Measurements from ENCODE around the gene ARSI. TPM values are rescaled to one million over a fixed set of nuclear protein-coding genes. Genes with fewer than 3 reads are reported as not detected.

Gene ARSI
- total RNA-seq, 2 experiments from 2014 or later: not detected

DNA sequence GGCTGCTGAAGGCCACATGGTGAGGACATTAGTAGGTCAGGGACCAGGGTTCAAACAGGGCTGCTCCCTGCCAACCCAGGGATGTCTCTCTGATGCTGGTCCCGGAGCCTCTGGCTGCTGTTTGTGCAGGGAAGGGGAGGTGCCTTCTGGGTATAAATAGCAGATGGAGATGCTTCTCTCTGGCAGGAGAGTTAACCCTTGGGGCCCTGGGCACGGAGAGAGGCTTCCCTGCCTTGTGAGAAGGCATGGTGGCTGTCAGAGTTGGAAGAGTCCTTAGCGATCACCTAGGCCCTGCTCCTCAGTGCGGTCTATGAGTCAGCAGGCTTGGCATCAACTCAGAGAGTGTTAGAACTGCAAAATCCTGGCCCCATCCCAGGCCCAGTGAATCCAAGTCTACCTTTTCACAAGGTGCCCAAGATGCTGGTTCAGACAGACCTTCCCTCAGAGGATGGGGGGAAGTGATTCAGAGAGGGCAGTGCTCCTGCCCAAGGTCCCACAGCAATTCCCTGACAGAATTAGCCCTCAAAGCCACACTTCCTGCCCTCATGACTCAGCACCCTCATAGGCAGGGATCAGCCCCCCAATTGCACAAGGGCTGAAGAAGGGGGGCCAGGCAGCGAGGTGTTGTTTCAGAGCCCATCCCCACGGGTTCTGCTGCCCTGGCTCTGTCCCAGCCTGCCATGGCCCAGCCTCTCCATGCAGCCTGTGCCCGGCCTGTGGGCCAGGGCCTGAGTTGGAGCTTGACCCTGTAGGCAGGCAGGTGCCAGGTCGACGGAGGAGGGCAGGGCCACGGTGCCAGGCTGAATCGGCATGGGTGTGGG is 38.7 kb downstream of the ARSI start:
- no peaks in the 10 kb centered on the region for H3K4me1 ChIP-seq (ENCODE audit: insufficient read depth, low read length, poor library complexity, severe bottlenecking)
- TF ChIP-seq, protein P1, sequence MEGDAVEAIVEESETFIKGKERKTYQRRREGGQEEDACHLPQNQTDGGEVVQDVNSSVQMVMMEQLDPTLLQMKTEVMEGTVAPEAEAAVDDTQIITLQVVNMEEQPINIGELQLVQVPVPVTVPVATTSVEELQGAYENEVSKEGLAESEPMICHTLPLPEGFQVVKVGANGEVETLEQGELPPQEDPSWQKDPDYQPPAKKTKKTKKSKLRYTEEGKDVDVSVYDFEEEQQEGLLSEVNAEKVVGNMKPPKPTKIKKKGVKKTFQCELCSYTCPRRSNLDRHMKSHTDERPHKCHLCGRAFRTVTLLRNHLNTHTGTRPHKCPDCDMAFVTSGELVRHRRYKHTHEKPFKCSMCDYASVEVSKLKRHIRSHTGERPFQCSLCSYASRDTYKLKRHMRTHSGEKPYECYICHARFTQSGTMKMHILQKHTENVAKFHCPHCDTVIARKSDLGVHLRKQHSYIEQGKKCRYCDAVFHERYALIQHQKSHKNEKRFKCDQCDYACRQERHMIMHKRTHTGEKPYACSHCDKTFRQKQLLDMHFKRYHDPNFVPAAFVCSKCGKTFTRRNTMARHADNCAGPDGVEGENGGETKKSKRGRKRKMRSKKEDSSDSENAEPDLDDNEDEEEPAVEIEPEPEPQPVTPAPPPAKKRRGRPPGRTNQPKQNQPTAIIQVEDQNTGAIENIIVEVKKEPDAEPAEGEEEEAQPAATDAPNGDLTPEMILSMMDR (conservative IDR thresholded peaks at IDR 0.05; ENCODE audit: low read length): no peak
- TF ChIP-seq EZH2phosphoT487 (IDR thresholded peaks at IDR 0.05; ENCODE audit: borderline replicate concordance, low read depth, low read length): no peak
- H3K9me2 ChIP-seq (ENCODE audit: insufficient read depth, low read length): no peaks in the 10 kb centered on the region
- DNase-seq (ENCODE audit: low spot score): no peak
- no TSS peak for BruUV-seq (replicated peaks)
- POLR2A ChIA-PET: no interaction called here
- intact Hi-C loops (cut with micrococcal nuclease; ENCODE audit: unreplicated experiment): no loop called here
- H3K9me3 ChIP-seq (ENCODE audit: low read length): no peaks in the 10 kb centered on the region
- H3K79me2 ChIP-seq (ENCODE audit: insufficient read depth, low read depth, low read length): no peaks in the 10 kb centered on the region
- no peaks in the 10 kb centered on the region for H4K20me1 ChIP-seq (ENCODE audit: insufficient read depth, low read length)
- no peak overlapping the region for H2AFZ ChIP-seq (ENCODE audit: low read length)
- H3K4me2 ChIP-seq (ENCODE audit: low read length): no peak overlapping the region
- H3K27ac ChIP-seq (ENCODE audit: low read depth, low read length, poor library complexity, severe bottlenecking): no peak overlapping the region
- H3K4me3 ChIP-seq (ENCODE audit: low read depth, low read length, poor library complexity, severe bottlenecking): no peak overlapping the region
- CTCF ChIA-PET (ENCODE audit: unreplicated experiment): no interaction called here
- H3K36me3 ChIP-seq (ENCODE audit: insufficient read depth, low read length): no peaks in the 10 kb centered on the region

DNA sequence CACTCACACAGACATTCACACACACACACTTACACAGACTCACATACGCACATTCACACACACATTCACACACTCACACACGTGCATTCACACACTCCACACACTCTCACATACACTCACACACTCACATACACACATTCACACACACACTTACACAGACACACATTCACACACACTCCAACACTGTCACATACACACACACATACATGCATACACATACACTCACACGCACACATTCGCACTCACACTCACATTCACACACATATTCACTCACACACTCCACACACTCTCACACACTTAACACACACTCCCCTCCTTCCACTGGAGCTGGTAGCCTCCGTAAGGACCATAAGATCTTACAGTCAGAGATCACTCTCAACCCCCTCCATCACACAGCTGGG is 39.3 kb downstream of the ARSI start:
- CTCF ChIA-PET (ENCODE audit: unreplicated experiment): interaction anchor here (0.5 to 1.0 kb wide), 2 partner anchors 17 to 59 kb away, joined by 3 to 4 read pairs; no protein-coding TSS in a partner anchor
- POLR2A ChIA-PET: interaction anchor here (1.3 kb wide), 1 partner anchor 21 kb away, joined by 3 read pairs; no protein-coding TSS in a partner anchor
- Histone ChIP-seq H3K27ac (ENCODE audit: low read depth, low read length, poor library complexity, severe bottlenecking) (no peak overlapping the region), H2AFZ (ENCODE audit: low read length) (no peak overlapping the region), H3K9me3 (ENCODE audit: low read length) (no peaks in the 10 kb centered on the region), H3K4me3 (ENCODE audit: low read depth, low read length, poor library complexity, severe bottlenecking) (no peak overlapping the region), H3K4me2 (ENCODE audit: low read length) (no peak overlapping the region), H3K36me3 (ENCODE audit: insufficient read depth, low read length) (no peaks in the 10 kb centered on the region), H3K79me2 (ENCODE audit: insufficient read depth, low read depth, low read length) (no peaks in the 10 kb centered on the region), H3K9me2 (ENCODE audit: insufficient read depth, low read length) (no peaks in the 10 kb centered on the region), H4K20me1 (ENCODE audit: insufficient read depth, low read length) (no peaks in the 10 kb centered on the region), H3K4me1 (ENCODE audit: insufficient read depth, low read length, poor library complexity, severe bottlenecking) (no peaks in the 10 kb centered on the region)
- intact Hi-C loops (cut with micrococcal nuclease; ENCODE audit: unreplicated experiment): no loop called here
- no TSS peak for BruUV-seq (replicated peaks)
- no peak for DNase-seq (ENCODE audit: low spot score)
- TF ChIP-seq, protein P1 (conservative IDR thresholded peaks at IDR 0.05; ENCODE audit: low read length): no peak
- TF ChIP-seq EZH2phosphoT487 (IDR thresholded peaks at IDR 0.05; ENCODE audit: borderline replicate concordance, low read depth, low read length): no peak

DNA sequence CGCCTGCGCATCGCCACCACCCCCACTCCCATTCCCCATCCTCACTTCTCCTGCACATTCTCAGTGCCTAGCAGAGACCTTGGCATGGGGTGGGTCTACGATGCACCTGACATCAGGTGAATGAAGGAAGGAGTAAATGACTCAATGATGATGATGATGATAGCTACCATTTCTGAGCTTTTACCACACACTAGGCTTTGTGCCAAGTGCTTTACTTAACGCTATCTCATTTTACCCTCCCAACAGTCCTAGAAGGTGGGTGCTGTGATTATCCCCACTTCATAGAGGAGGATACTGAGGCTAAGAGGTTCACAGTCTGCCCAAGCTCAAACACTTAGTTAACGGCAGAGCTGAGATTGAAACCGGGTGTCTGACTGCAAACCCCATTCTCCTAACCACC is 40.2 kb downstream of the ARSI start:
- H3K27ac ChIP-seq (ENCODE audit: low read depth, low read length, poor library complexity, severe bottlenecking): no peak overlapping the region
- BruUV-seq (replicated peaks): no TSS peak
- H3K9me3 ChIP-seq (ENCODE audit: low read length): no peaks in the 10 kb centered on the region
- no peak overlapping the region for H3K4me3 ChIP-seq (ENCODE audit: low read depth, low read length, poor library complexity, severe bottlenecking)
- no peaks in the 10 kb centered on the region for H3K36me3 ChIP-seq (ENCODE audit: insufficient read depth, low read length)
- H3K9me2 ChIP-seq (ENCODE audit: insufficient read depth, low read length): no peaks in the 10 kb centered on the region
- no peak overlapping the region for H2AFZ ChIP-seq (ENCODE audit: low read length)
- TF ChIP-seq, protein P1 (conservative IDR thresholded peaks at IDR 0.05; ENCODE audit: low read length): no peak
- TF ChIP-seq EZH2phosphoT487 (IDR thresholded peaks at IDR 0.05; ENCODE audit: borderline replicate concordance, low read depth, low read length): no peak
- ChIA-PET CTCF (ENCODE audit: unreplicated experiment) (interaction anchor here (1.0 kb wide), 1 partner anchor 16 kb away, joined by 3 read pairs; no protein-coding TSS in a partner anchor), POLR2A (interaction anchor here (1.3 kb wide), 1 partner anchor 20 kb away, joined by 3 read pairs; no protein-coding TSS in a partner anchor)
- no peak for DNase-seq (ENCODE audit: low spot score)
- no peak overlapping the region for H3K4me2 ChIP-seq (ENCODE audit: low read length)
- H3K79me2 ChIP-seq (ENCODE audit: insufficient read depth, low read depth, low read length): no peaks in the 10 kb centered on the region
- no peaks in the 10 kb centered on the region for H3K4me1 ChIP-seq (ENCODE audit: insufficient read depth, low read length, poor library complexity, severe bottlenecking)
- H4K20me1 ChIP-seq (ENCODE audit: insufficient read depth, low read length): no peaks in the 10 kb centered on the region
- intact Hi-C loops (cut with micrococcal nuclease; ENCODE audit: unreplicated experiment): no loop called here

Measured in OCI-LY7 (cell line).